Upper lobe of left lung (tissue), 6 donors: ENCODE data around the gene WDFY3. TPM values are rescaled to one million over a fixed set of nuclear protein-coding genes. Genes with fewer than 3 reads are reported as not detected.

ENCODE experiments used
- ATAC-seq, 2 donors: fragments of 200-7000 bp; cut with Tn5 transposase; one replicate each; pipeline ENCODE4 v1.9.1; 2022; ENCODE audit warnings: mild to moderate bottlenecking in 2 of 2, moderate library complexity in 2 of 2; ENCODE audit not compliant: low FRiP score in 2 of 2
- DNase-seq, 2 donors: peaks; one replicate each; pipeline ENCODE4 v3.0.0-alpha.2; 2019 to 2020
- H3K27ac ChIP-seq, 4 donors: fragments of 200-600 bp; sonication (generic); one replicate each; pipeline ENCODE4 v1.5.1; 2016 to 2019
- H3K27me3 ChIP-seq, 4 donors: fragments of 200-600 bp; sonication (generic); one replicate each; pipeline ENCODE4 v1.5.1; 2017 to 2019
- H3K36me3 ChIP-seq, 4 donors: fragments of 200-600 bp; sonication (generic); one replicate each; pipeline ENCODE4 v1.5.1; 2016 to 2019
- H3K4me1 ChIP-seq, 4 donors: fragments of 200-600 bp; sonication (generic); one replicate each; pipeline ENCODE4 v1.5.1; 2018 to 2019
- H3K4me3 ChIP-seq, 4 donors: fragments of 200-600 bp; sonication (generic); one replicate each; pipeline ENCODE4 v1.5.1; 2017 to 2019; ENCODE audit warnings: mild to moderate bottlenecking in 2 of 4, moderate library complexity in 1 of 4
- H3K9me3 ChIP-seq, 4 donors: fragments of 200-600 bp; sonication (generic); one replicate each; pipeline ENCODE4 v1.5.1; 2018 to 2019
- EP300 ChIP-seq, 4 donors: sonication (generic); formaldehyde crosslinking; IDR thresholded peaks; one replicate each; pipeline ENCODE4 v1.5.1; 2017; ENCODE audit warnings: antibody characterized with exemption in 4 of 4, control low read depth in 2 of 4
- POLR2A ChIP-seq, 4 donors: fragments of 450-650 bp; IDR thresholded peaks; one replicate each; pipeline ENCODE4 v1.5.1; 2016 to 2017; ENCODE audit warnings: antibody characterized with exemption in 4 of 4, mild to moderate bottlenecking in 2 of 4
- POLR2AphosphoS5 ChIP-seq, 2 donors: sonication (generic); formaldehyde crosslinking; IDR thresholded peaks; one replicate each; pipeline ENCODE4 v1.5.1; 2017; ENCODE audit warnings: antibody characterized with exemption in 2 of 2
- WGBS, 2 donors: methylation state at CpG; one replicate each; pipeline ENCODE4 v1.1.5; 2017 to 2018; 5-methylcytosine and 5-hydroxymethylcytosine counted together
- total RNA-seq, 6 donors: library from RNA; depleted of rRNA in 4 of 6; stranded (reverse); fragments of >200 nt in 4 of 6; gene quantifications; one replicate each; pipeline versions ENCODE4 v1.1.0 to v1.2.1, GENCODE V29; 2016 to 2021
- TF ChIP-seq, protein P1 (sequence below), 6 experiments: fragments of 450-650 bp in 4 of 6; fragments of 200-600 bp in 2 of 6; sonication (generic) in 2 of 6; IDR thresholded peaks; one replicate each; pipeline ENCODE4 v1.5.1; 2016 to 2019; ENCODE audit warnings: antibody characterized with exemption in 6 of 6
- donor health status: DM: no; HTN: no; CAD: no; lungs with moderate emphysema.
- donor health status: DM: no; HTN: yes; CAD: no; lungs with severe emphysema.

Gene WDFY3
- total RNA-seq, 6 donors from 2014 or later = 52.0 to 159 (median 103) TPM

DNA sequence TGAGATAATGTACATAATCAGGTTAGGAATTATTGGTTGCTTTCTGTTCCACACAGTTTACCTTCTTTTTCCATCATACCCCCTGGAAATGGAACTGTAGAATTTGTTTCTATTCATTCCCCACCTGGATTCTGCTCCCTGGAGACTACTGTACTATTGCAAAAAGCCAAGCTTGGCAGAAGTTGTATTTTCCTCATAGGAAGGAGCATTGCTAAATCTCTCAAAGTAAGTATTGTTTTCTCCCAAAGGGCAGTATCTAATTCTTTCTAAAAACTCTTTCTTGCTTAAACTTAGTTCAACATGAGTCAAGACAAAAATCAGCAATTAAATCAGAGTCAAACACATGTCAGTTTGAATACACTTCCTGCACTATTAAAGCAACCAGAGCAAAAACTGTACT, 247.4 kb downstream of the WDFY3 start:
- no peaks in the 10 kb centered on the region for H3K9me3 ChIP-seq
- H3K27ac ChIP-seq = no peak overlapping the region
- peaks cover 13 to 89% (median 41%) of the 10 kb centered on the region in 4 donors for H3K36me3 ChIP-seq
- H3K4me1 ChIP-seq = no peaks in the 10 kb centered on the region
- no peak overlapping the region for H3K4me3 ChIP-seq
- ATAC-seq (no peak), DNase-seq (no peak)
- H3K27me3 ChIP-seq = no peaks in the 10 kb centered on the region
- no peak for TF ChIP-seq POLR2AphosphoS5 (IDR thresholded peaks at IDR 0.05)
- TF ChIP-seq POLR2A (IDR thresholded peaks at IDR 0.05) = no peak
- no peak for TF ChIP-seq EP300 (IDR thresholded peaks at IDR 0.05)
- TF ChIP-seq, protein P1, sequence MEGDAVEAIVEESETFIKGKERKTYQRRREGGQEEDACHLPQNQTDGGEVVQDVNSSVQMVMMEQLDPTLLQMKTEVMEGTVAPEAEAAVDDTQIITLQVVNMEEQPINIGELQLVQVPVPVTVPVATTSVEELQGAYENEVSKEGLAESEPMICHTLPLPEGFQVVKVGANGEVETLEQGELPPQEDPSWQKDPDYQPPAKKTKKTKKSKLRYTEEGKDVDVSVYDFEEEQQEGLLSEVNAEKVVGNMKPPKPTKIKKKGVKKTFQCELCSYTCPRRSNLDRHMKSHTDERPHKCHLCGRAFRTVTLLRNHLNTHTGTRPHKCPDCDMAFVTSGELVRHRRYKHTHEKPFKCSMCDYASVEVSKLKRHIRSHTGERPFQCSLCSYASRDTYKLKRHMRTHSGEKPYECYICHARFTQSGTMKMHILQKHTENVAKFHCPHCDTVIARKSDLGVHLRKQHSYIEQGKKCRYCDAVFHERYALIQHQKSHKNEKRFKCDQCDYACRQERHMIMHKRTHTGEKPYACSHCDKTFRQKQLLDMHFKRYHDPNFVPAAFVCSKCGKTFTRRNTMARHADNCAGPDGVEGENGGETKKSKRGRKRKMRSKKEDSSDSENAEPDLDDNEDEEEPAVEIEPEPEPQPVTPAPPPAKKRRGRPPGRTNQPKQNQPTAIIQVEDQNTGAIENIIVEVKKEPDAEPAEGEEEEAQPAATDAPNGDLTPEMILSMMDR (IDR thresholded peaks at IDR 0.05) = no peak

DNA sequence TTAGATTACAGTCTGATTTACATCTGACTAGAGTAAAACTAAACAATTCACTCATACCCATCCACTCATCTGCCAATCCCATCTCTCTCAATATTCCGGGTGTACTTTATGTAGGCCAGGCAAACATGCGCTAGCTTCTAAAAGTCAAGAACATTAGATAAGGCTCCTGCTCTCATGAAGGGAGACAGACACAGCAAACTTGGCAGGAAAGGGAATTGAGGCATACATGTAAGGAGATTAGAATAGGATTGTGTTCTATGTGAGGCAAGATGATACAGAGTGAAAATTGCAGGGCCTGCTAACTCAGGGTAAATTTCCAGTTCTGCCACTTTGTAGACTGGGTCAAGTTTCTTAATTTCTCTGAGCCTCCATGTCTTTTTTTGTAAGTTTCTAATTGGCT, 247.8 kb downstream of the WDFY3 start:
- no peaks in the 10 kb centered on the region for H3K27me3 ChIP-seq
- peaks cover 13 to 89% (median 43%) of the 10 kb centered on the region in 4 donors for H3K36me3 ChIP-seq
- TF ChIP-seq POLR2AphosphoS5 (IDR thresholded peaks at IDR 0.05) (no peak), EP300 (IDR thresholded peaks at IDR 0.05) (no peak), POLR2A (IDR thresholded peaks at IDR 0.05) (no peak)
- TF ChIP-seq, protein P1 (IDR thresholded peaks at IDR 0.05) = no peak
- no peaks in the 10 kb centered on the region for H3K9me3 ChIP-seq
- no peak overlapping the region for H3K27ac ChIP-seq
- no peaks in the 10 kb centered on the region for H3K4me1 ChIP-seq
- 86 to 96% methylated on average over 2 of the region's 2 CpGs for WGBS, 2 donors
- DNase-seq (no peak), ATAC-seq (no peak)
- H3K4me3 ChIP-seq = no peak overlapping the region

DNA sequence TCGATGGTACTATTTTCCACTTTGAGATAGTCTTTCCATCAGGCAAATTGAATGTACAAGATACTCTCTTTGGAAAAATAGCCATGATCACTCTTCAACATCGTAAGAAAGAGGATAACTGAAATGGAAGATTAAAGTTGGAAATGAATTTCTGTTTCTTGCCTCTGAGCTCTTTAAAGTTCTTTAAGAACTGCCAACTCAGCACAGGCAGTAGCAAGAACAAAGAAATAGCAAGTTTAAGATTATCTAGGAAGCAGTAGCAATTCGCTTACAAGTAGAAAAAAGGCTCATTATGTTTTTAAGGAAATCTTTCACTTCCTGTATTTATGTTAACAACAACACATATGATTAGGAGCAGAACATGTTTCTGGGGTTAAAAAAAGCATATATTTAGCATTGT, 255.9 kb downstream of the WDFY3 start:
- Histone ChIP-seq H3K27ac (no peak overlapping the region), H3K27me3 (no peaks in the 10 kb centered on the region), H3K4me1 (no peaks in the 10 kb centered on the region), H3K4me3 (no peak overlapping the region), H3K36me3 (peaks cover 10 to 90% (median 41%) of the 10 kb centered on the region in 4 donors), H3K9me3 (no peaks in the 10 kb centered on the region)
- DNase-seq (no peak), ATAC-seq (no peak)
- no peak for TF ChIP-seq POLR2AphosphoS5 (IDR thresholded peaks at IDR 0.05)
- TF ChIP-seq, protein P1 (IDR thresholded peaks at IDR 0.05) = no peak
- WGBS, 2 donors = 83 to 89% methylated on average over 3 of the region's 3 CpGs

DNA sequence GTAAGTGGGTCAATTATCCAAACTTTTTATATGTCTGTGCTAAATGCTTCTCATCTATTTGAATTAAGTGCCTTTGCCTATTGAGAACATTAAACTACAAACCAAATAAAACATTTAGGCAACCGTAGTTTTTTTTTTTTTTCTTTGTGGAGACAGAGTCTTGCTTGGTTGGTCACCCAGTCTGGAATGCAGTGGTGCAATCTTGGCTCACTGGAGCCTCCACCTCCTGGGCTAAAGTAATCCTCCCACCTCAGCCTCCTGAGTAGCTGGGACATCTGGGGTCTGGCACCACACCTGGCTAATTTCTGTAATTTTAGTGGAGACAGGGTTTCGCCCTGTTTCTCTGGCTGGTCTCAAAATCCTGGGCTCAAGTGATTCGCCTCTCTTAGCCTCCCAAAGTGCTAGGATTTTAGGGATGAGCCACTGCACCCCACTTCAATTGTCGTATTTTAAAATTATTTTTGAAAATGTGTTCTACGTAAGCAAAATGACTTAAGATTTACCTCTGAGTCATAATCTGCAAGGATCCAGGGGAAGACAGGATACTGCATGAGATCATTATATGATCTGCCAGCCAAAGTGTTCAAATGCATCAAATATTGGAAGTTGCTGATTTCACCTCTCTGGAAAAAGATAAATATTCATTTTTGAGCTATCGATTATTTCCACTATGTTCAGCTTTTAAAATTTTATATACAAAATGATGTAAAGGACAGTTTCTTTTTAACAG, 257.9 kb downstream of the WDFY3 start:
- Histone ChIP-seq H3K4me1 (no peaks in the 10 kb centered on the region), H3K9me3 (no peaks in the 10 kb centered on the region), H3K27ac (no peak overlapping the region), H3K27me3 (no peaks in the 10 kb centered on the region), H3K36me3 (peaks cover 21 to 92% (median 40%) of the 10 kb centered on the region in 4 donors), H3K4me3 (no peak overlapping the region)
- TF ChIP-seq POLR2AphosphoS5 (IDR thresholded peaks at IDR 0.05) = no peak
- TF ChIP-seq, protein P1 (IDR thresholded peaks at IDR 0.05) = no peak
- 93% methylated on average over 6 of the region's 6 CpGs for WGBS, 2 donors
- DNase-seq = no peak
- no peak for ATAC-seq

DNA sequence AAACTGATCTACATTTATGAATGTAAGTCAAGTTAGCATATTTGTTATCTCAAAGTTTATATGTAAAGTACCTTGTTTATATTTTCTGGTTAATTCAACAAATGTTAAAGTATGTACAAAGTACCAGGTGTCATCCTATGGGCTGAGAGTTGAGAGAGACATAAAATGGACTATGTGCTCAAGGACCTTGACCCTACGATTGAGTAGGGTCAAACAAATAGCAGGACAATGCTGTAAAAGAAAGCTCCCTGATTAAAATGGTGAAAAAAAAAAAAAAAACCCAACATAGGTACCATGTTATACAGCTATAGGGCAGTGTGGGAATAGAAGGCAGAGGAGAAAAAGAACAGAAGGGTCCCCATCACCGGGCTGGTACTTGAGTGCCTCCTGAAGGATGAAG, 260.2 kb downstream of the WDFY3 start:
- Histone ChIP-seq H3K27me3 (no peaks in the 10 kb centered on the region), H3K27ac (no peak overlapping the region), H3K36me3 (peaks cover 23 to 92% (median 42%) of the 10 kb centered on the region in 4 donors), H3K4me3 (no peak overlapping the region), H3K4me1 (no peaks in the 10 kb centered on the region), H3K9me3 (no peaks in the 10 kb centered on the region)
- 88 to 95% methylated on average over 2 of the region's 2 CpGs for WGBS, 2 donors
- TF ChIP-seq POLR2A (IDR thresholded peaks at IDR 0.05) (no peak), POLR2AphosphoS5 (IDR thresholded peaks at IDR 0.05) (no peak), EP300 (IDR thresholded peaks at IDR 0.05) (no peak)
- TF ChIP-seq, protein P1 (IDR thresholded peaks at IDR 0.05) = no peak
- ATAC-seq = no peak
- no peak for DNase-seq
